ENCODE data around the gene SNX18.

DNA sequence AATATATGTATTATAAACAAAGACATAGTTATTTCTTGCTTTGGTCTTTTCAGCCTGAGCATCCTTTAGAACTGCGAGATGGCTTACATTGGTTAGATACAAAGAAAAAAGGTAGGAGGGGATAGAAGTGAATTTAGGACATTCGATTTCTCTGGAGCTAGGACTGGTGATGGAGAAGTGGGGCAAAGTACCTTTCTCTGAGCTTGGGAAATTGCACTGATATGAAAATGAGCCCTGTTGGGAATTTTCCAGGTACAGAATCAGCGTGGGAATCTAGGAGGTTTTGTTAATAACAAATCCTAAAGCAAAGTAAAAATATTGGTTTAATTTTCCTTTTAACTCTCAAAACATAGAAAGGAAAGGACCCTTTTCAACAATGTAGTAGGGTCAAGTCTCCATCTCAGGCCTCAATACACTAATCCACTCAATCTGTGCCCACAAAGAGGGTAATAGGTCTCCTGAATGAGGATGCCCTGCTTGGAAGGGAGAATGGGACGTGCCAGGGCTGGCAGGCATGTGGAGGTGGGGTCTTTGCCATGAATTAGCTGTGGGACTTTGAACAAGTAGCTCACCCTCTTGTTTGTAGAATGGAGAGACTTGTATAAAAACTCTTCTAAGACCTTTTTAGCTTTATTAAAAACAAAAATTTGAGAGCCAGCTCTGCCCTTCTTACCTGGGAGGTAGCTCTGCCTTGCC is 17.7 kb downstream of the SNX18 start:
- TF ChIP-seq, protein P1, sequence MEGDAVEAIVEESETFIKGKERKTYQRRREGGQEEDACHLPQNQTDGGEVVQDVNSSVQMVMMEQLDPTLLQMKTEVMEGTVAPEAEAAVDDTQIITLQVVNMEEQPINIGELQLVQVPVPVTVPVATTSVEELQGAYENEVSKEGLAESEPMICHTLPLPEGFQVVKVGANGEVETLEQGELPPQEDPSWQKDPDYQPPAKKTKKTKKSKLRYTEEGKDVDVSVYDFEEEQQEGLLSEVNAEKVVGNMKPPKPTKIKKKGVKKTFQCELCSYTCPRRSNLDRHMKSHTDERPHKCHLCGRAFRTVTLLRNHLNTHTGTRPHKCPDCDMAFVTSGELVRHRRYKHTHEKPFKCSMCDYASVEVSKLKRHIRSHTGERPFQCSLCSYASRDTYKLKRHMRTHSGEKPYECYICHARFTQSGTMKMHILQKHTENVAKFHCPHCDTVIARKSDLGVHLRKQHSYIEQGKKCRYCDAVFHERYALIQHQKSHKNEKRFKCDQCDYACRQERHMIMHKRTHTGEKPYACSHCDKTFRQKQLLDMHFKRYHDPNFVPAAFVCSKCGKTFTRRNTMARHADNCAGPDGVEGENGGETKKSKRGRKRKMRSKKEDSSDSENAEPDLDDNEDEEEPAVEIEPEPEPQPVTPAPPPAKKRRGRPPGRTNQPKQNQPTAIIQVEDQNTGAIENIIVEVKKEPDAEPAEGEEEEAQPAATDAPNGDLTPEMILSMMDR (IDR thresholded peaks at IDR 0.05) = no peak
- no peak for TF ChIP-seq POLR2A (IDR thresholded peaks at IDR 0.05)

Measured in suprapubic skin (tissue), 3 donors.